Natural killer cell treated with Interleukin-12 subunit alpha and Interleukin-12 subunit beta and Interleukin-15 and Interleukin-18, amount 100 ng/mL, for 72 hours (primary cell): ENCODE data around the gene OR13J1. TPM values are rescaled to one million over a fixed set of nuclear protein-coding genes. Genes with fewer than 3 reads are reported as not detected.
A peak's percentile ranks its signal among the peaks of the same experiment; 100 is the strongest.
"Not testable (repeated sequence)": the region's sequence is repeated elsewhere in the genome, so short reads cannot be mapped to it uniquely, and the experiment has no call there.

Experiments
- ATAC-seq, 2 donors: fragments of 150-1000 bp; cut with Tn5 transposase in 1 of 2; sonication (Bioruptor Pico), chemical (Tn5 transposase) in 1 of 2; 2 replicates each; pipeline ENCODE4 v1.10.0; 2021
- DNase-seq: peaks from one replicate; pipeline ENCODE4 v3.0.0; 2022; ENCODE audit warnings: low spot score
- H3K27ac Mint-ChIP-seq, 2 donors: 1 replicate in 1 of 2; 2 replicates in 1 of 2; pipeline ENCODE4 v1.8.0; 2022; ENCODE audit warnings: mixed read lengths in 2 of 2, mild to moderate bottlenecking in 1 of 2, moderate library complexity in 1 of 2
- H3K27me3 Mint-ChIP-seq, 2 donors: 1 replicate in 1 of 2; 2 replicates in 1 of 2; pipeline ENCODE4 v1.8.0; 2022; ENCODE audit warnings: mixed read lengths in 2 of 2
- H3K36me3 Mint-ChIP-seq: one replicate; pipeline ENCODE4 v1.8.0; 2022; ENCODE audit warnings: mixed read lengths
- H3K4me1 Mint-ChIP-seq, 2 donors: 1 replicate in 1 of 2; 2 replicates in 1 of 2; pipeline ENCODE4 v1.8.0; 2022; ENCODE audit warnings: low read depth in 2 of 2, mixed read lengths in 2 of 2, mild to moderate bottlenecking in 1 of 2
- H3K4me3 Mint-ChIP-seq: one replicate; pipeline ENCODE4 v1.8.0; 2022; ENCODE audit warnings: mixed read lengths
- H3K9me3 Mint-ChIP-seq: 2 replicates; pipeline ENCODE4 v1.8.0; 2022; ENCODE audit warnings: mixed read lengths
- total RNA-seq, 2 donors: library from RNA; stranded (reverse); gene quantifications; one replicate each; pipeline ENCODE4 v1.2.3, GENCODE V29; 2022

The OR13J1 gene, protein sequence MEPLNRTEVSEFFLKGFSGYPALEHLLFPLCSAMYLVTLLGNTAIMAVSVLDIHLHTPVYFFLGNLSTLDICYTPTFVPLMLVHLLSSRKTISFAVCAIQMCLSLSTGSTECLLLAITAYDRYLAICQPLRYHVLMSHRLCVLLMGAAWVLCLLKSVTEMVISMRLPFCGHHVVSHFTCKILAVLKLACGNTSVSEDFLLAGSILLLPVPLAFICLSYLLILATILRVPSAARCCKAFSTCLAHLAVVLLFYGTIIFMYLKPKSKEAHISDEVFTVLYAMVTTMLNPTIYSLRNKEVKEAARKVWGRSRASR
- not detected for total RNA-seq

DNA sequence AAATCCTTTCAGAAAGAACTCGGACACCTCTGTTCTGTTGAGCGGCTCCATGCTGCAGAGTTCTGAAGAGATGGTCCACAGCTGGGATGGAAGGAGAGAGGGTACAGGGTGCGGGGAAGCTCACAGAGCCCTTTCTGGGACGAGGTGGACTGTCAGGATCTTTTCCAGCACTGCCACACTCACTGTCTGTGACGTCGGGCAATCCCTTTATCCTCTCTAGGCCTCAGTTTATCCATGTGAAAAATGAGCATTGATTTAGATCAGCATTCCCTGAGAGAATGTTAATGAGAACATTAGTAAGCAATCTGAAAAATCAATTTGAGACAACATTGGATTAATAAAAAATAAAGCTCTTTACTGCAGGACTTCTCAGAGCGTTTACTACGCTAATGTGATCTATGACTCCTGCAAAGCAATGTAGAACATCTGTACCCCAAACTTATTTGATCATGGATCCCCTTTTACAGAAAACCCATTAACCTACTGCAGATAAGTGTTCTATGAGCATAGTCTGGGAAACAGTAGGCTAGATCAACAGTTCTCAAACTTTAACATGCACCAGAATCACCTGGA lies at the start of gene OR13J1:
Gene OR13J1, minus strand, starts transcription at position 51 of the 573 bp plus-strand sequence. Its CDS starts 0 bp downstream, at position 51.
- DNase-seq = no peak
- Mint-ChIP-seq H3K27me3 (peaks cover 2 to 5% of the 10 kb centered on the region in 2 donors), H3K4me1 (no peaks in the 10 kb centered on the region), H3K36me3 (no peaks in the 10 kb centered on the region), H3K9me3 (no peaks in the 10 kb centered on the region), H3K27ac (no peak within 1 kb of the TSS), H3K4me3 (no peak within 1 kb of the TSS)
- no peak for ATAC-seq

DNA sequence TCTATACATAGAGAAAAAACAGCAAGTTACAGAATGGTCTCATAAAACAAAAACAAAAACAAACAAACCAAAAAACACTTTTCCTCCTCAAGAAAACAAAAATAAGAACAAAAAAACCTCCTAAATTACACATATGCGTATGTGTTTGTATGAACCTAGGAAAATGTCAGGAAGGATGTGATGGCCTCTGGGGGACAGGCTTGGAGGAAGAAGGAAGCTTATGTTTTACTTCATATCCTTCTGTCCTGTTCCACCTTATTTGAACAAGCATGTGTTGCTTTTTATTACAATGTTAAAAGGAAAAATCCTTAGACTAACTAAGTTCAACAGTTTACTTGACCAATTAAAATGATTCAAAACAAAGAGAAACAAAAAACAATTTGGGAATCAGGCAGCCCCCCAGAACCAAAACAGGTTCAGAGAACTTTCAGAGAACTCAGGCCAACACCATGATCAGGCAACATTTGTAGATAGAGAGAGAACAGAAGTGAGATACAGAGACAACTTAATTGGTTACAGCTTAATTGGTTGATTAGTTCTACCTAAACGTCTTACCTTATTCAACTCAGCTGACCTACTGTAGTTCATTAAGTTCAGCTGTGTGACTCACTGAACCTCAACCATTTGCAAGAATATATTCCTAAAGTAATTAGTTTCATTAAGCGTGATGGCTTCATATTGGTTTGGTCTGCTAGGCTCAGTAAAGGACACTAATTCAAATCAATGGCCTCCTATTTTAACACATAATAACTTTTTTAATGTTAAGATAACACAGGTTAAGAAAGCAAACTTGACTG lies 49.2 kb upstream of the OR13J1 start:
- no peak for ATAC-seq
- H3K36me3 Mint-ChIP-seq = no peaks in the 10 kb centered on the region
- H3K9me3 Mint-ChIP-seq = no peaks in the 10 kb centered on the region
- H3K4me3 Mint-ChIP-seq = no peak overlapping the region
- H3K4me1 Mint-ChIP-seq = no peaks in the 10 kb centered on the region
- no peak overlapping the region for H3K27ac Mint-ChIP-seq
- DNase-seq = no peak
- H3K27me3 Mint-ChIP-seq = peaks cover 8 to 10% of the 10 kb centered on the region in 2 donors

GRCh38 chr9:35918780-35919179 lies 48.6 kb upstream of the OR13J1 start:
- H3K36me3 Mint-ChIP-seq = no peaks in the 10 kb centered on the region
- no peak overlapping the region for H3K27ac Mint-ChIP-seq

DNA sequence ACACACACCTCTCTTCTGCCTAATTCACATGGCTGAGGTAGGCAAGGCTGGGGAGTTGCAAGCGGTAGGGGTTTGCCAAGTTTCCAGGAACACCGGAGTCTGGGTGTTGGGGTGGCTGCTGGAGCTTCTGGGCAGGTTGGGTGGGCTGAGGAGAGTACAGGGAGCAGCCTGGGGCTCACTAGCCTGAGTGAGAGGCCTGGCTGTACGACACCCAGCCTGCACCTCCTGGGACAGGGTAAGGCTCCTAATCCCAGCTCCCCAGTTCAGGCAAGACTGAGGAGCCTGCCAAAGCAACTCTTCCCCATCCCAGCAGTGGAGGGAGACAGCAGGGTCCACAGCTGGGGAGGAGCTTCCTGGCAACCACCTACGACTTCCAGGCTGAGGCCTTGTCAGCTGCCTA lies 47.1 kb upstream of the OR13J1 start:
- DNase-seq (no peak), ATAC-seq (peak; percentile 37 to 59)
- H3K27me3 Mint-ChIP-seq = peaks cover 0 to 7% of the 10 kb centered on the region in 2 donors
- H3K4me1 Mint-ChIP-seq = no peaks in the 10 kb centered on the region
- H3K9me3 Mint-ChIP-seq = no peaks in the 10 kb centered on the region
- no peak overlapping the region for H3K4me3 Mint-ChIP-seq
- H3K36me3 Mint-ChIP-seq = no peaks in the 10 kb centered on the region
- no peak overlapping the region for H3K27ac Mint-ChIP-seq

More at GRCh38 chr9:35918780-35919179, 48.6 kb upstream of the OR13J1 start:
- no peak for ATAC-seq
- H3K4me1 Mint-ChIP-seq = no peaks in the 10 kb centered on the region
- H3K4me3 Mint-ChIP-seq = no peak overlapping the region
- DNase-seq = no peak
- H3K9me3 Mint-ChIP-seq = no peaks in the 10 kb centered on the region
- peaks cover 7 to 8% of the 10 kb centered on the region in 2 donors for H3K27me3 Mint-ChIP-seq

DNA sequence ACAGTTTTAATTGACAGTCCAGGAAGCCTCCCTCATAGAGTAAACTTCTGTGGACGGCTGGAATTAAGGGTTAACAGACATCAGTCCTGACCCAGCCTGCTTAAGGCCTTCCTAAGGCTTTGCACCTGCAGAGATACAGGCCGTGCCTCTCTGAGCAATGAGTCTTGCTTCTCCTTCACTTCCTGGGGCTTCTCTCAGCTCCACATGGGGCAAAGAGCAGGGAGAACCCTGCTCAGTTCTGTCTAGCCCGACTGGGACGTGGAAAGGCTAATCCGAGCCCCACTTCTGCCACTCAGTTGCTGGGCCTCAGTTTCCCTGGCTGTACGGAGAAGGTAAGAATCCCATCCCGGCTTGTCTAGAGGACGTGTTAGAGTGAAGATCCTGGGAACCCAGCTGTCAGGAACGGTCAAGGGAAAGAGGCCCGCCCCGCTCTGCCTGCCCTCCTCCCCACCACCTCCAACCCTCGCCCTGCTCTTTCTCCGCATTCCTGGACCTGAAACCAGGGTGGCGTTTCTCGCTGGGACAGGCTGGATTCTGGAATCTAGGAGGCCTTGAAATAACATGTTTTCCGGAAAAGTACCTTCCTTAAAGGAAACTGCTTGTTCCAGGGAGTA lies 45.6 kb upstream of the OR13J1 start:
- Mint-ChIP-seq H3K27ac (no peak overlapping the region), H3K4me1 (peaks cover 3 to 5% of the 10 kb centered on the region in 2 donors), H3K9me3 (no peaks in the 10 kb centered on the region), H3K36me3 (no peaks in the 10 kb centered on the region), H3K4me3 (no peak overlapping the region), H3K27me3 (no peaks in the 10 kb centered on the region)
- DNase-seq = no peak
- no peak for ATAC-seq

GRCh38 chr9:35914301-35914807 lies 44.2 kb upstream of the OR13J1 start:
- ATAC-seq (peak in 1 of 2 donors; percentile 18), DNase-seq (no peak)
- H3K4me3 Mint-ChIP-seq = no peak overlapping the region
- no peaks in the 10 kb centered on the region for H3K27me3 Mint-ChIP-seq
- no peaks in the 10 kb centered on the region for H3K9me3 Mint-ChIP-seq
- H3K4me1 Mint-ChIP-seq = peaks cover 4 to 7% of the 10 kb centered on the region in 2 donors
- no peak overlapping the region for H3K27ac Mint-ChIP-seq
- no peaks in the 10 kb centered on the region for H3K36me3 Mint-ChIP-seq

- not testable (repeated sequence) for H3K27ac Mint-ChIP-seq, H3K9me3 Mint-ChIP-seq, H3K36me3 Mint-ChIP-seq, H3K27me3 Mint-ChIP-seq, H3K4me1 Mint-ChIP-seq, ATAC-seq, DNase-seq, H3K4me3 Mint-ChIP-seq
These were observed 43.2 kb upstream of the OR13J1 start for GRCh38 chr9:35913429-35913828.

DNA sequence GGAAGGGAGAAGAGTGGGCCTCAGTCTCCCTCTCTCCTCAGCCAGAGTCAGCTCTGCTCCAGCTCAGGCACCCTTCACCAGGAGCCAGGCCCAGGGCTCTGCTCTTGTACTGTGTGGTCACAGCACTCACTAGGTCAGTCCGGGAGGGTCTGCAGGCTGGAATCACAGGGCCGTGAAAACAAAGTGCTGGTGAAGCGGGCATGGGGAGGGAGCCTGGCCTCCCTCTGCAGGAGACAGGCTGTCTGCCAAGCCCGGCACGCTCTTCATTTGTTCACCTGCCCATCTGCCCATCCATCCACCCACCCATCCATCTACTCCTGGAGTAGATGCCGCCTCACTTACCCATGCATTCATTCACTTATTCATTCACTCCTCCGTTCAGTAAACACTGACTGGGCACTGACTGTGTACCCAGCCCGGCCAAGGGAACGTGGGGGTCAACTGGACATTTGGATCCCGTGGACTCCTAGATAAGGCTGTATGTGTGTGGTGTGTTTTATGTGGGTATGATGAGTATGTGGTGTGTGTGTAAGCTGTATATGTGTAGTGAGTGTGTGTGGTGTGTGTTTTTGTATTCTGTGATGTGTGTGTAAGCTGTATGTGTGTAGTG lies 42.7 kb upstream of the OR13J1 start:
- Mint-ChIP-seq H3K4me1 (peaks cover 4 to 7% of the 10 kb centered on the region in 2 donors), H3K27me3 (no peaks in the 10 kb centered on the region), H3K4me3 (no peak overlapping the region), H3K27ac (no peak overlapping the region), H3K36me3 (no peaks in the 10 kb centered on the region), H3K9me3 (no peaks in the 10 kb centered on the region)
- ATAC-seq = no peak
- DNase-seq = no peak

GRCh38 chr9:35911690-35912089 lies 41.5 kb upstream of the OR13J1 start:
- Mint-ChIP-seq H3K27ac (no peak overlapping the region), H3K9me3 (no peaks in the 10 kb centered on the region), H3K4me1 (peaks cover 4 to 7% of the 10 kb centered on the region in 2 donors), H3K36me3 (no peaks in the 10 kb centered on the region), H3K4me3 (no peak overlapping the region), H3K27me3 (no peaks in the 10 kb centered on the region)
- ATAC-seq (no peak), DNase-seq (no peak)

DNA sequence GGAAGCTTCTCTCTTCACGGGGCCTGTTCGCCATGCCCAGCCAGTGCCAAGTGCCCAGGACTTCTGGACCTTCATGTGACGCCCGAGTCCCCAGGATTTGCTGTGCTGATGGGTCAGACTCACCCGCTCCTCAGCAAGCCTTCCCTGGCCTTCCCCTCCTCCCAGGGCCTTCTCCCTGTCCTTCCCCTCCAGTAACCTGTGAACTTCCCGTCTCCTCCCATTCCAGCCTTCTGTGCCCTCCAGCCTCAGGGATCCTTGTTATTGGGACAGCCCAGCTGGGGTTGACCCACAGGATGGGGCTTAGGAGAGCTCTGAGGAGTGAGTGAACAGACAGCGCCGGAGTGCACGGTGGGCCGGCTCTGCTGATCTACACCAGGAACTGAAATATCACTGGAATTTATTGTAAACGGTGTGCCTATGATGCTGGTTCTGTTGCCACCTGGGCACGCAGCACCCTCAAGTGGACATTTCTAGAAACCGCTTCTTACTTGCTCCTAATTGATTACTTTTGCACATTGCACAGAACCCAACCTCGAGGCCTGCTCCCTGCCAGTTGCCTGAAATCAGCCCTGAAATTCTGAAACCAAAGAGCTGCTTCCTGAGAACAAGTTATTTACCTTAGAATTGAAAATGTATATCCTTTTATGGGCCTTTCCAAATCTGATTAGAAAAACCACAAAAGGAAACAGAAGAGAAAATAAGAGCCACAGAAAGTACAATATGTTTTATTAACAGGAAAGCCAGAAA lies 40.6 kb upstream of the OR13J1 start:
- no peaks in the 10 kb centered on the region for H3K9me3 Mint-ChIP-seq
- no peak overlapping the region for H3K4me3 Mint-ChIP-seq
- no peak overlapping the region for H3K27ac Mint-ChIP-seq

DNA sequence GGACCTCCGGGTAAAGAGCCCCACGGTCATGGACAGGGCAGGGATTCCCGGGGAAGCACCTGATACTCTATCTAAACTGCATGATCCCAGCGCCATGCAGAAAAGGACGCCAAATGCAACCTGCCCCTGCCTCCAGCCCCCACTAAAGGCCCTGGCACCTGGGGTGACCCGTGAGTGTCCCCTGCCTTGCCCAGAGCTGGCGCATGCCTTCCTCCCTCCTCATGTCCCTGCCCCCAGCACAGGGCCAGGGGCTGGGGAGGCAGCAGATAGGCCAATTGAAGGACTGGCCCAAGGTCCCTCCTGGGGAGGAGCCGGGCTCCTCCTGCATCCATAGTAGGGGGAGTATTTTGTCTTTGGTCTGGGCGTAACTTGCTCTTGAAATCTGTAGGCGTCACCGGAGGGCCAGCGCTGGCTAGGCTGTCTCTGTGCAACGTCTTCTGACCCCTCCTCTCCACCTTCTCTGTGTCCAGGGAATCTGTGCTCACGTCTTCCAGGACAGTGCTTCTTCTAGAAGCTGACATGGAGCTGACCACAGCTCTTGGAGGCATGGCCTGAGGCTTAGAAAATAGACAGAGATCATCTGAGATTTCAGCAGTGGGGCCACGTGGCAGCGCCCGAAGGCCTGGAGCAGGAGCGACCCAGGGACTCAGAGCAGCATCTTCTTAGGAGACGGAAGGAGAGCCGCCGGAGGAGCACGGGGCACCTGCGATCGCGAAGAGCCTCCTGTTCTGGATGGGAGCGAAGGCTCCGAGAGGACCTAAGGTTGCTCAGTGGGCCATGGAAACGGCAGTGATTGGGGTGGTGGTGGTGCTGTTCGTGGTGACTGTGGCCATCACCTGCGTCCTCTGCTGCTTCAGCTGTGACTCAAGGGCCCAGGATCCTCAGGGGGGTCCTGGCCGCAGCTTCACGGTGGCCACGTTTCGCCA lies 39.7 kb upstream of the OR13J1 start:
- Mint-ChIP-seq H3K4me3 (no peak overlapping the region), H3K9me3 (no peaks in the 10 kb centered on the region), H3K27ac (no peak overlapping the region), H3K27me3 (no peaks in the 10 kb centered on the region), H3K4me1 (peaks cover 4 to 7% of the 10 kb centered on the region in 2 donors), H3K36me3 (no peaks in the 10 kb centered on the region)
- ATAC-seq (no peak), DNase-seq (no peak)

More for the DNA sequence above, 40.6 kb upstream of the OR13J1 start:
- Mint-ChIP-seq H3K27me3 (no peaks in the 10 kb centered on the region), H3K4me1 (peaks cover 4 to 7% of the 10 kb centered on the region in 2 donors), H3K36me3 (no peaks in the 10 kb centered on the region)
- ATAC-seq = no peak
- no peak for DNase-seq

- Mint-ChIP-seq H3K27me3 (no peaks in the 10 kb centered on the region), H3K4me3 (no peak within 1 kb of the TSS), H3K36me3 (no peaks in the 10 kb centered on the region), H3K9me3 (no peaks in the 10 kb centered on the region), H3K4me1 (peaks cover 4 to 7% of the 10 kb centered on the region in 2 donors), H3K27ac (no peak within 1 kb of the TSS)
- DNase-seq = no peak
- no peak for ATAC-seq
These were observed 39.1 kb upstream of the OR13J1 start, which contains the start of gene SPAAR for GRCh38 chr9:35909274-35909673. Gene SPAAR (plus strand): TSS chr9:35909490. CDS start chr9:35910464, 974 bp downstream.
